Activated T-helper 1 cell treated with anti-CD3 and anti-CD28 coated beads, Interleukin-2, amount 50 U/mL, for 16 hours (primary cell): ENCODE results near the gene ZCCHC17.

Source experiments
- DNase-seq, 2 donors: peaks; one replicate each; pipeline ENCODE4 v3.0.0-alpha.2; 2020; ENCODE audit warnings: low read depth in 1 of 2, low spot score in 1 of 2

Gene ZCCHC17

DNA sequence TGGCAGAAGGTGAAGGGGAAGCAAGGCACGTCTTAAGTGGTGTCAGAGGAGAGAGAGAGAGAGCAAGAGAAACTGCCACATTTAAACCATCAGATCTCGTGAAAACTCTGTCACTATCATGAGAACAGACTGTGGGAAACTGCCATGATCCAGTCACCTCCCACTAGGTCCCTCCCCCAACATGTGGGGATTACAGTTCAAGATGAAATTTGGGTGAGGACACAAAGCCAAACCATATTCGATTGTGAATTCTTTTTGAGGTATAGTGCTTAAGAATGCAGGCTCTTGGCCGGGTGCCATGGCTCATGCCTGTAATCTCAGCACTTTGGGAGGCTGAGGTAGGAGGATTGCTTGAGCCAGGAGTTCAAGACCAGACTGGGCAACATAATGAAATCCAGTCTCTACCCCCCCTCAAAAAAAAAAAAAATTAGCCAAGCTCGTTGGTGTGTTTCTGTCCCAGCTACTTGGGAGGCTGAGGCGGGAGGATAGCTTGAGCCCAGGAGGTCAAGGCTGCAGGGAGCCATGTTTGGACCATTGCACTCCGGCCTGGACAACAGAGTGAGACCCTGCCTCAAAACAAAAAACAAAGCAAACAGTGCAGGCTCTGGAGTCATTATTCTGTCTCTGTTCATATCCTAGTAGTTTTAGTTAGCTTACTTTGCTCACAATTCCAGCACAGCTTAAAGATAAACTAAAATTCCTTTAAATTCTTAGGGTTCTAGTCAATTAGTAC, 6.0 kb downstream of the ZCCHC17 start:
- DNase-seq = no peak

DNA sequence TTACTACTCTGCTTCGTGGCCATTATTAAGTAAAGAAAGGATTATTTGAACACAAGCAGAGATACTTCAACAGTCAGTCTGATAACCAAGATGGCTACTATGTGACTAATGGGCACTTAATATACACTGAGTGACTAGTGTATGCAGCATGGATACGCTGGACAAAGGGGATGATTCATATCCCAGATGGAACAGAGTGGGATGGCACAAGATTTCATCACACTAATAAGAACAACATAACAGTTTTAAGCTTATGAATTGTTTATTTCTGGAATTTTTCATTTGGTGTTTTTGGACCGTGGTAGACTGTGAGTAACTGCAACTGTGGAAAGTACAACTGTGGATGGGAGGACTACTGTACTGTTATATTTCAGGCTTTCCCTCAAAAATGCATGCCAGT, 9.4 kb downstream of the ZCCHC17 start:
- no peak for DNase-seq

DNA sequence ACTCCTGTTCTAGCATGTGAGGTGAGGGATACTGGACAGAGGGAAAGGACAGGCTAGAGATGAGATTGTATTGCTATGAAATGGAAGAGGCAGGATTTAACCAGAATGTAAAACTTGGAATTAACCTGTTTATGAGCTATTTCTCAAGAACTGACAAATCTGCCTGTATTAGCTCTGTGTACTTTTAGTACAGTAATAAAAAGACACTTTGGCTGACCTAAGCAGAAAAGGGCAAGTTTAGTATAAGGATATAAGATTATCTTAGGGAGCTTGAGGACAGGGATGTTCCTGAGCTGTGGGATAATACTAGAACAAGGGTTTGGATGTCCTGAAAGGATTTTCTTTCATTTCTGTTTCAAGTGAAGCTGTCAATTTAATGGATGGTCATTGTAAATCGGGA, 11.2 kb downstream of the ZCCHC17 start:
- DNase-seq = no peak

DNA sequence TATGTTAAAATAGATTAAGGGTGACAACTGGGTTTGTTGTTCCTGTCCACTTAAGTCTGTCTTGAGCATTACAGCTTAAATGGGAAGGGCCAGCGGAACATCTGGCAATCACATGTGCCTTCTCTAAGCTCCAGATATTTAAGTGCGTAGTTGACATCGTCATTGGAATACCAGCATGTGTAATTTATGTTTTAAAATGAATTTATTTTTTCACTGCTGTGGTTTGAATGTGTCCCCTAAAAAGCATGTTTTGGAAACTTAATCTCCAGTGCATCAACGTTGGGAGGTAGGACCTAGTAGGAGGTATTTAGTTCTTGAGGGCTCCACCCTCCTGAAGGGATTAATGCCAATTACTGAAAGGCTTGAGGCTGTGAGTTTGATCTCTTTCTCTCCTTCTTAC, 13.4 kb downstream of the ZCCHC17 start:
- DNase-seq = no peak

DNA sequence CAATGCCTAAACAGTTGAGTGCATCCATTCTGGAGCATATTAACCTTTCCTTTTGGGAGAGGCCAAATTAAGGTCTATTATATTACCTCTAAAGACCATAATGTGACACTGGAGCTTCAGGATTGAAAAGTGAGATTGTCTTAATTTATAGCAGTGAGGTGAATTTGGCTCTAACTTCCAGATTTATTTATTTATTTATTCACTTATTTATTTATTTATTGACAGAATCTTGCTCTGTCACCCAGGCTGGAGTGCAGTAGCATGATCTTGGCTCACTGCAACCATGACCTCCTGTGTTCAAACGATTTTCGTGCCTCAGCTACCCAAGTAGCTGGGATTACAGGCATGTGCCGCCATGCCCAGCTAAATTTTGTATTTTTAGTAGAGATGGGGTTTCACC, 19.1 kb downstream of the ZCCHC17 start:
- no peak for DNase-seq

DNA sequence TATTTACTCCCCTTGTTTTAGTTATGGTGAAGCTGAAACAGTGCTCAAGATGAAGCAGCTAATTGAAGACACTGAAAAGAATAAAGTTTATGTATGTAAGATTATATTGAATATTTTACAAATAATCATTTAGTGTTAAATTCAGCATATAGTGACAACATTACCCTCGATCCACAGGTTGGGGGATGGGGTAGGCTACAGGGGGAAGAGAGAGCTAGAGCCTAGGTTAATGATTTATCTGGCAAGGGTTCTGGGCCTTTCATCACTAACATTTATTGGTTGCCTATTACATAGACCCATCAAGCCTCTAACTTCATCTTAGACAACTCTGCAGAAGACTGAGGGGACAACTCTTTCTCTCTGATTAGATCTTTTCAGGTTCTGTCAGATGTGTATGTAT, 21.3 kb downstream of the ZCCHC17 start:
- DNase-seq = no peak

DNA sequence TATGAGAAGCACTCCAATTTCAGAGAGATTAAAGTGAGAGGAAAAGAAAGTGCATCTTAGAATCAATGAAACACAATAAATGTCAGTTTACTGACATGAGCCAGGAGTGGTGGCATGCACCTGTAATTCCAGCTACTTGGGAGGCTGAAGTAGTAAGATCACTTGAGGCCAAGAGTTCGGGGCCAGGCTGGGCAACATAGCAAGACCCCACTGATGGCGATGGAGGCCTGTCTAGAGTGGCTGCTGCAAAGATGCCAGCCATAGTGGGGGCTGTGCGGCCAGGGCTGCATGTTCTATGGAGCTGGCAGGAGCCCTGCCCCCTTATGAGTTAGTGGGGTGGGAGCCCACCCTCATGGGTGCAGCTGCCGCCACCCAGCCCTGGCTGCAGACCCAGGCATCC, 27.3 kb downstream of the ZCCHC17 start:
- DNase-seq = no peak

DNA sequence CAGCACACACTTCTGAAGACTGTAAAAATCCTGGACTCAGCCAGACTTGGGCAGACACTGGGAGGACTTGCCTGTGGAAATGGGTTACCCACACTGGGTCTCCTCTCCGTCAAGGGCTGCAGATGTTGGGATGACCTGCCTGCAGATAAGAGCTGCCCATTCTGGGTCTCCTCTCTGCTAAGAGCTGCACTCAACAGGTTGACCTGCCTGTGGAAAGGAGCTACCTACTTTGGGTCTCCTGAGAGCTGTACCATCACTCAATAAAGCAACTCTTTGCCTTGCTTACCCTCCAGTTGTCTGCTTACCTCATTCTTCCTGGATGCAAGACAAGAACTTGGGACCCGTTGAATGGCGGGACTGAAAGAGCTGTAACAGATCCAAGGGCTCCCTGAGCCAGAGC, 28.2 kb downstream of the ZCCHC17 start:
- DNase-seq = no peak

DNA sequence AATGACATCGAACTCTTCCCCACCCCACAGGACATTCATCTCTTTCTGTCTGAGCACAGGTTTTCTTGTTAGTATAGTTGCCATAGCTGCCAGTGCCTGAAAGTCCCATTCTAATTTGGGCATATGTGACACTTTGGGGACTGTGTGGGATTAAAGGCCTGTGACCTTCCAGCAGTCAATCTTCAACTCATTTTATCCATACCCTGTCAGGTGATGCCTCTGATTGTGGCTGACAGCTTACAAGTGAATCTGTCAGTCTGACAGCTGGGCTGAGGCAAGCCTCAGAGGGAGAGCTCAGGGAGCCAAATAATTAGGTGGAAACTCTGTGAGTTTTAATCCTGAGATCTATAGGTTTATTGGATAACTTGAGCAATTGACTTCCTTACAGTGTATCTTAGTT, 29.6 kb downstream of the ZCCHC17 start:
- DNase-seq = no peak

DNA sequence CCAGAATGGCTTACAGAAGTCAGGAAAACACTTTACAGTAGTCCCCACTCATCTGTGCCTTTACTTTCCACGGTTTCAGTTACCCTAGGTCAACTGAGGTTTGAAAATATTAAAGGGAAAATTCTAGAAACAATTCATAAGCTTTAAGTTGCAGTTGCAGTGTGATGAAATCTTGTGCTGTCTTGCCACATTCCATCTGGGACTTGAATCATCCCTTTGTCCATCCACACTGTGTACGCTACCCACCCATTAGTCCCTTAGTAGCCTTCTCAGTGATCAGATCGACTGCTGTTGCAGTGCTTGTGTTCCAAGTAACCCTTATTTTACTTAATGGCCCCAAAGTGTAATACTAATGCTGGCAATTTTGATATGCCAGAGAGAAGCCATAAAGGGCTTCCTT, 30.5 kb downstream of the ZCCHC17 start:
- no peak for DNase-seq

DNA sequence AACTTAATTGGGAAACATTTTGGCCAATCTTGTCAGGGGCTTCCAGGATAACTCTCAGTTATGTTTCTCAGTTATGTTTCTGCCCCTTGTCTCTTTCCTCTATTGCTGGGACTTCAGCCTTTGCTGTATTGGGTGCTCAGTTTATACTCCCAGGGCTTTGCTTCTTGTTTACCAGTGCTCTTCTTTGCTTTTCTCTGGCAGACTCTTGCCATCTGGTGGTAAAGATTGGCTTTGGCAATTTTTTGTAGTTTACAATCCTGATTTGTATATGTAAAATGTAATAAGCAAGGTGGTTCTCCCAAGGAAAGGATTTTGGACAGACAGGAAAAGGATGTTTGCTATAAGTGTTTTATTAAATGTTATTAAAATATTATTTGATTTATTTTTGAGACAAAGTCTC, 38.2 kb downstream of the ZCCHC17 start:
- DNase-seq = no peak

DNA sequence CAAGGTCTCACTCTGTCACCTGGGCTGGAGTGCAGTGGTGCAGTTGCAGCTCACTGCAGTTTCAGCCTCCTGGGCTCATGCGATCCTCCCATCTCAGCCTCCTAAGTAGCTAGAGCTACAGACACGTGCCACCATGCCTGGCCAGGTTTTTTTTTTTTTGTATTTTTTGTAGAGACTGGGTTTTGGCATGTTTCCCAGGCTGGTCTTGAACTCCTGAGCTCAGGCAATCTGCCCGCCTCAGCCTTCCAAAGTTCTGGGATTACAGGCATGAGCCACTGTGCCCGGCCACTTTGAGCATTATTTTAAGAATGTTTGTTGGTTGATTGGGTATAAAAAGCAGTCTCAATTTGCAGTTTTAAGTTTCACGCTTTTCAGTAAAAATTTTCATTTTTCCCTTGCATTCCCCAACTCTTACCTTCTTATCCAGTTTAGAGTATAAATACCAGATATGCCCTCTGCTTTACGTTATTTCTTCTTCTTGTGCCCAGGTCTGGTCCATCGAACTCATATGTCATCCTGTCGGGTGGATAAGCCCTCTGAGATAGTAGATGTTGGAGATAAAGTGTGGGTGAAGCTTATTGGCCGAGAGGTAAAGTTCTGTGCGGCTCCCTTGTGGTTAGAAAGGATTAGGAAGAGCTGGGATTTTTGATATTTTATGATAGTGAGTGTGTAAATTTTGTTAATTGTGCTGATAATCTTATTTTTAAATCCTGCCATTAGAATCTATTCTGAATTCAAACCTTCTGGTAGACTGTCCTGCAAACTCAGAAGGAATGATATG, 40.0 kb downstream of the ZCCHC17 start:
- no peak for DNase-seq

DNA sequence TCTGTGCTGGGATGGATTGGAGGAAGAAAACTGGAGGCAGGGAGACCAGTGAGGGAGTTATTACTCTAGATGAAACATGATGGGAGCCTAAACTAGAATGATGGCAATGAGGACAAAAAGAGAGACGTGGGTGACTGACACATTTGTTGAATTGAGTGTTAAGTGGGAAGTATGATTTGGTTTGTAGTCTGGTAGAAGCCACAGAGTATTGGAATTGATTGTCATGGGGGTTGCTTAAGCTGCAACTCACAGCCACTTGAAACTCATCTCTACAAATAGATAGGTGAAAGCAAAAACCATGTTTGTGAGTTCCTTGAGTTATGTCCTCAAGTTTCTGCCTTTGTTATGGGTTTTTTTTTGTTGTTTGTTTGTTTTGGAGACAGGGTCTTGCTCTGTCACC, 47.7 kb downstream of the ZCCHC17 start:
- DNase-seq = no peak

DNA sequence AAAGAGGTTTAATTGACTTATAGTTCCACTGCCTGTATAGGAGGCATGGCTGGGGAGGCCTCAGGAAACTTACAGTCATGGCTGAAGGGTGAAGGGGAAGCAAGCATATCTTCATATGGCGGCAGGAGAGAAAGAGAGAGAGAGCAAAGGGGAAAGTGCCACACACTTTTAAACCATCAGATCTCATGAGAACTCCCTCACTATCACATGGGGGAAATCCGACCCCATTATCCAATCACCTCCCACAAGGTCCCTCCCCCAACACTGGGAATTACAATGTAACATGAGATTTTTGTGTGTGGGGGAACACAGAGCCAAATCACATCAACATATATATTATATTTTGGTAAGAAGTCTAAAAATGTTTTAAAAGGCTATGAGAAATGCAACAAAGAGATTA, 48.8 kb downstream of the ZCCHC17 start:
- DNase-seq = no peak

DNA sequence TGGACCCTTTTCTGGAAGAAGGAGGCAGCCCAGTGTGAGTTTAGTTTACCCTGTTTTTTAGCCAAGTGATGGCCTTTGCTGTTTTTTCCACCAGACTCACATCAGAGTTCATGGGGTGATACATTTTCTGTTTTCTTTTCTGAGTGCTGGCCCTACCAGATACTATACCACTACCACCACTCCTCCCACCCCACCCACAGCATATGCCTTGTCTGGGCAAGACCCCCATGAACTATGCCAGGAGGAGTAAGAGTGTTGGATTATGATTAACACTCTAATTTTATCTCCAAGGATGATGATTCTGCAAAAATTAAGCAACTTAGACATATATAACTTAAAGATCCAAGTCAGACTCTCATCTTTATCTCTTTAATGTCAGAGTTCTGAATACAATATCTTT, 50.0 kb downstream of the ZCCHC17 start:
- DNase-seq = no peak

DNA sequence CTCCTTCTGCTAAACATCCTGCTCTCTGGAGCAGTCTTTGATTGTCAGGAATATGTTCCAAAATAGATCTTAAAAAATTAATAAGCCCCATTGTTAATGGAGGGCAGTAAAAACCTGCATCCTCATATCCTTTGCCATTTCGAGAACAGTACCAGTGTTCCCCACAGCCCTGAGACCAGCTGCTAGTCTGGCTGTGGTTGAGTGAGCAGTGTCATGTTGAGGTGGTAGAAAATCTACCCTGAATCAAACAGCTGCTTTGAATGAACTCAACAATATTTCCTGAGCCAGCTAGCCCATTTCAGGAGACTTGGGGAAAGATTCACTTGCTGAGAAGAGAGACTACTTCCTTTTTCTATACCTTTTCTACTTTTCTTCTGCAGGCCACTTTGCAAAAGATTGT, 51.6 kb downstream of the ZCCHC17 start:
- no peak for DNase-seq

DNA sequence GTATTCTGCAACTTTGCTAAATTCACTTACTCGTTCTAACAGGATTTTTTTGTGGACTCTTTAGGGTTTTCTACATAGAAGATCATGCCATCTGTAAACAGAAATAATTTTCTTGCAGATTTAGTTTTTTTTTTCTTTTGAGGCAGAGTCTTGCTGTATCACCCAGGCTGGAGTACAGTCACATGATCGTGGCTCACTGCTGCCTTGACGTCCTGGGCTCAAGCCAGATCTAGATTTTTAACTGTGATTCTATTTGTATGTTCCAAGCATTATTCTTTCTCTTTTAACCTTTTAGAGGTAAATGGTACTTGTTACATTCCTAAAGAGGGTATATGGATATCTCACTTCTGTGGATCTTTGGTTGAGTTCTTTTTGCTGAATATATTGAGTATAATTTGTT, 57.5 kb downstream of the ZCCHC17 start:
- DNase-seq = no peak

DNA sequence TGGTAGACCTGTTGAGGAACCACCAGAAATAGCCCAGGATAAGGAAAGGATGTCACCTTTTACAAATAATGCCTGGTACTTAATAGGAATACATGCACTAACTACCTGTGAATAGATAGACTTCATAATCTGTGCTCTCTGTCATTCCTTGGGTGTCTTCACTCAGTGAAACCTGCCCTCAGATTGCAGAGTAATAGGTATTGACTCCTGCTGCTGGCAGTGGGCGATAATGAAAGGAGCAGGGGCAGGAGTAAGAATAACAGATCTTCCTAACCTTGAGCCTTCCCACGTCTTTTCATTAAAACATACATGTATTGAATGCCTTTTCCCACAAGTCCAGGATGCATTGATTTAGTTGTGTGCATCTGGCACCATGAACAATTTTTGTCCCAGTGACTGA, 59.6 kb downstream of the ZCCHC17 start:
- no peak for DNase-seq

DNA sequence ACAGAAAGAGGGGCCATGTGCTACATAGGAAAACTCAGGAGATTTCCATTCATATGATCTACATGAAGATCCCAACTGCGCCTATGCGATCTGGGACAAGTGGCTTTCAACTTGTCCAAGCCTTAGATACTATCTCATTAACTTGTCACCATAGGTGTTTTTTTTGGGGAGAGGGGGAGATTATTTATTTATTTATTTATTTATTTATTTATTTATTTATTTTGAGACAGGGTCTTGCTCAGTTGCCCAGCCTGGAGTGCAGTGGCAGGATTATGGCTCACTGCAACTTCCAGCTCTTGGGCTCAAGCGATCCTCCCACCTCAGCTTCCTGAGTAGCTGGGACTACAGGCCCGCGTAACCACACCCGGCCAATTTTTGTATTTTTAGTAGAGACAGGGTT, 64.8 kb downstream of the ZCCHC17 start:
- no peak for DNase-seq

DNA sequence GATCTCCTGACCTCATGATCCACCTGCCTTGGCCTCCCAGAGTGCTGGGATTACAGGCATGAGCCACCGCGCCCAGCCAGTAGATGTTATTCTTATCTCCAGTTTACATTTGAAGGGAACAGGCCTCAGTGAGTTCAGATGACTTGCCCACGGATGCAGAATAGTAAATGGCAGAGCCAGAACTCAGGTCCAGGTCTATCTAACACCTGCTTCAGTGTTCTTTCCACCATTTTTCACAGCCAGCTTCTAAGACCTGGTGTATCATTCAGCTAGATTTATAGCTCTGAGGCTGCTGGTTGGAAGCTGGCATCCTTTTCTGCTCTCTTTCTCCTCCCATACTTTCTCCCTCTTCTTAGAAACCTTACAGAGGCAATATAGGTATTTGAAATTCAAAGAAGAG, 65.2 kb downstream of the ZCCHC17 start:
- no peak for DNase-seq

DNA sequence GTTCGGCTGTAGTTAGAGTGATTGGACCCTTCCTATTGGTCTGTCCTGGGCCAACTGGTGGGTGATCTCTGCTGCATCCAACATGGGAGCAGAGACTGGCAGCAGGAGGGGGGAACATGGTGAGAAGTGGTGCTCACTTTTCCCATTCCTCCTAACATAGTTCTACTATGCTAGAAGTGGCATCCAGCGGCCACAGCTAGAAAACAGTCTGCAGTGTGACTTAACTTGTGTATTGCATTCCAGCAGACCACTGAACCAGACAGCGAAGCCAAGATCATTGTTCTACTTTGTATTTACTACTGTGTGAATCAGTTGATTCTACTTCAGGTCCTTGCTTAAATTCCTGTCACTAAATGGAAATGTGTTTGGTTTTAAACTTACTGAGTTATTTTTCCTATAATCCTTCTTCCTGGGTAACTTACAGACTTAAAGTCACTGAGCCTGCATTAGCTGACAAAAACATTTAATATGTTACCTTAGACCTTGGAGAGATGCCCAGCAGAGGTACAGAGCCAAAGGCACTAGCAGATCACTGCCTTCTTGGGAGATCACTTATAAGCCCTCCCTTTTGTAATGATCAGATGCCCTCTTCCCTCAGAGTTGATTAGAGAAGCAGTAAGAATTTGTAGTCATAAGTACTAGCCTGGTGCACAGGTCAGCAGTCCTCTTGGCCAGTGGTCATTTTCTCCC, 67.9 kb downstream of the ZCCHC17 start:
- DNase-seq = no peak

DNA sequence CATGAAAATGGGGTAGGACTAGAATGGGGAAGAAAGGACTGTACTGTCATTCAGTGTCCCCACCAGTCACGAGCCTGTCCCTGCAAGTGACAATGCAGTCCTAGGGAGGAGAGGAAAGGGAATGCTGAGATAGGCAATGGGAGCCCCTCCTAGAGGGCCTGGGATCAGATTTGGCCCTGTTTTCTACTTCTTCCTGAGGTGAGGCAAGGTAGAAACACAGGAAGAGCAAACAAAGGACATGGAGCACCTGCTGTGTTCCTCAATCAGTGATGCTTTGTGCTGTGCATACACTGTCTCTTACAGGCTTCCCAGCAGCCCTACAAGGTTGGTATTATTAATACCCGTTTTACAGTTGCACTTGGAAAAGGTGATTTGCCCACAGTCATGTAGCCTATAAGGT, 70.0 kb downstream of the ZCCHC17 start:
- DNase-seq = no peak
